ENCODE measurements around the gene MET.
"Not testable (repeated sequence)": the region's sequence is repeated elsewhere in the genome, so short reads cannot be mapped to it uniquely, and the experiment has no call there.

Gene MET

GRCh38 chr7:116752305-116753074 is 80.5 kb downstream of the MET start:
- no peak for DNase-seq (ENCODE audit: low read depth)

DNA sequence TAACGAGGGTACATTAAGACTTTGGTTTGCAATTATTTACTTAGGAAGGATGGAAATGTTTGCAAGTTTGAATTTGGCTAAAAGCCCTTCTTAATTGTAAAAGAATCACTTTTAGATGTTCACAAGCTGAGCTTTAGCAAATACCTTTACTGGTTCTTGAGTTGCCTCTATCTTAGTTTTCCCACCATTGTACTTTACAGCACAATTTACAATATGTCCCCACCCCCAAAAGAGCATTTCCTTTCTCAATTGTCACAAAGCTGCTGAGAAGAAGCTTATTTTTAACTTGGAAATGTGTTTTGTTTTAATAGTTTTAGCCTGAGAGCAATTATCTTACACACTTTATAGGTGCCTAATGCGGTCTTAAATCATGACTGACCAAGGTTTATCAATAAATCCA is 81.1 kb downstream of the MET start:
- DNase-seq (ENCODE audit: low read depth): no peak

DNA sequence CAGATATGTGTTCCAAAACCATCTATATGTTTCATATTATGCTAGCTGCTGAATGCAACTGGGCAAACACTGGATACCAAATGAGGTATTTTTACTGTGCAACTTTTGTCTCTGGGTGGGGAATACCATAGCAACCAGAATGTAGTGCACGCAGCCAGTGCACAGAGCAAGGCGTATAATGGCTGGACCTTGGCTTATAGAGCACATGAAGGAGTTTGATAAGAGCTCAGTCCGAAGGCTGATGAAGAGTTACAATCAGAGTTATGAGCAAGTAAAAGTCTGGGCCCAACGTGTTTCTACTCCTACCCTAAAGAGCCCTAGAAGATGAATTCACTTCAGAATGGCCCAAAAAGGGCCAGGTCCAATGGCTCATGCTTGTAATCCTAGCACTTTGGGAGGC is 82.2 kb downstream of the MET start:
- DNase-seq (ENCODE audit: low read depth): no peak

DNA sequence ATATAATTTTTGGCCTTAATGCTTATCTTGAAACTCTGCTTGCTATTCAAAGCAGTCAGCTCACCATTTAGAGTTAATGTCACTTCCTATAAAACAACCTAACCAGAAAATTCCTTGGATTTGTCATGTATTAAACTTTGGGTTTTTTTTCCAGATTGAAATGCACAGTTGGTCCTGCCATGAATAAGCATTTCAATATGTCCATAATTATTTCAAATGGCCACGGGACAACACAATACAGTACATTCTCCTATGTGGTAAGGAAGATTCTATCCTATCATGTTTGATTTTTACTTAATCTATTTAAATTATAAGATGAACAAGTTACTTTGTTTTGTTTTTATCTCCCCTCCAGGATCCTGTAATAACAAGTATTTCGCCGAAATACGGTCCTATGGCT is 85.3 kb downstream of the MET start:
- no peak for DNase-seq (ENCODE audit: low read depth)

DNA sequence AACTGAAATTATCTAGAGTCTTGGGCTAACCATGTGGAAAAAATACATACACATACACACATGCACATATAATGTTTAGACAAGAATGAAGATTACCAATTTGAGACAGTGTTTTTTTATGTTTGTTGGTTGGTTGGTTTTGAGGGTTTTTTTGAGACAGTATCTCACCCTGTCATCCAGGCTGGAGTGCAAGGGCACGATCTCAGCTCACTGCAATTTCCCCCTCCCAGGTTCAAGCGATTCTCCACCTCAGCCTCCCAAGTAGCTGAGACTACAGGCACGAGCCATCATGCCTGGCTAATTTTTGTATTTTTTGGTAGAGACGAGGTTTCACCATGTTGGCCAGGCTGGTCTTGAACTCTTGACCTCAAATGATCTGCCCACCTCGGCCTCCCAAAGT is 87.6 kb downstream of the MET start:
- not testable (repeated sequence) for DNase-seq (ENCODE audit: low read depth)

DNA sequence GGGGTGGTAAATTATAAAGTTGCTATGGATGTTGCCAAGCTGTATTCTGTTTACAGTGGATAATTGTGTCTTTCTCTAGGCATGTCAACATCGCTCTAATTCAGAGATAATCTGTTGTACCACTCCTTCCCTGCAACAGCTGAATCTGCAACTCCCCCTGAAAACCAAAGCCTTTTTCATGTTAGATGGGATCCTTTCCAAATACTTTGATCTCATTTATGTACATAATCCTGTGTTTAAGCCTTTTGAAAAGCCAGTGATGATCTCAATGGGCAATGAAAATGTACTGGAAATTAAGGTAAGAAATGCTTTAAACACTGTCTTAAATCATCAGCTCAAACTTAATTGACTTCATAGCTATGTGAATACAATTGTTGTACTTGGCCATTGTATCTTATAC is 91.0 kb downstream of the MET start:
- no peak for DNase-seq (ENCODE audit: low read depth)

GRCh38 chr7:116763647-116764046 is 91.7 kb downstream of the MET start:
- DNase-seq (ENCODE audit: low read depth): no peak

DNA sequence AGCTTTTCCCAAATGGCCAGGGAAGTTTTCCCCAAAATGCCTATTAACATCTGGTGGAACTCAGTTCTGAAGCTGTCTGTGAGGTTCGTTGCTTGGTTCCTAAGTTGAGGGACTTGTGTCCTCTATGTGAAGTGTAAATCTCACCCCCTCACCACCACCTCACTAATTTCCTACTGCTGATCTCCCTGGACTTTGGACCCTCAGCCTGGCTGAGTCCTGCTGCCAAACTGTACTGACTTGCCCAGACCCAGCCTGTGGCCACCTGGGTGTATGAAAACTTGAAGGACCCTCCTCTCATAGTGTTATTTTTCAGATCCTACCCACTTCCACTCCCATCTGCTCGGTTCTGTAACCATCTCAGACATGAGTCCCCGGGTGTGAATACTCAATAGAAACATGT is 94.9 kb downstream of the MET start:
- DNase-seq (ENCODE audit: low read depth): no peak

DNA sequence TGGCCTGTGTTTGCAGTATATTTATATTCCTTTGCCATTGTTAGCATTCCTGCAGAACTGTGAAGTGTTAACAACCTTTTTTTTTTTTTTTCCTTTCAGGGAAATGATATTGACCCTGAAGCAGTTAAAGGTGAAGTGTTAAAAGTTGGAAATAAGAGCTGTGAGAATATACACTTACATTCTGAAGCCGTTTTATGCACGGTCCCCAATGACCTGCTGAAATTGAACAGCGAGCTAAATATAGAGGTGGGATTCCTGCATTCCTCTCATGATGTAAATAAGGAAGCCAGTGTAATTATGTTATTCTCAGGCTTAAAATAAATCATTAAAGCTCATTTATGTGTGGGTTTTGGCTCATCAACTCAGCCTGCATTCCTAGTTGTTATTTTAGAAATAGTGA is 97.5 kb downstream of the MET start:
- DNase-seq (ENCODE audit: low read depth): no peak

DNA sequence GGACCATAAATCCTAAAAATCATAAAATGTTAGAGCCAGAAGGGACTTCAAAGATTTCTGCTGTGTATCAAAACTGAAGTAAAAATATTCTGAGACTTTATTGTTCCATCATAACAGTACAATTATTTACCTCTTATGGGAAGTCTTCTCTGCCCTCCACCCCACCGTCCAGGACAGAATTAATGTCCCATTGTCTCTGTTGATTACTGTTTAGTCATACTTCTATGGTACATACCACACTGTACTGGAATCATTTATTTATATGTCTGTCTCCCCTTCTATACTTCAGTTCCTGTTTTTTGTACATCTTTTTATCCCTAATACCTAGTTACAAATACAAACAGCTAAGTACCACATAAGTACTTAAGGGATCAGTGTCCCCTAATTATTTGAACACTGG is 98.9 kb downstream of the MET start:
- no peak for DNase-seq (ENCODE audit: low read depth)

DNA sequence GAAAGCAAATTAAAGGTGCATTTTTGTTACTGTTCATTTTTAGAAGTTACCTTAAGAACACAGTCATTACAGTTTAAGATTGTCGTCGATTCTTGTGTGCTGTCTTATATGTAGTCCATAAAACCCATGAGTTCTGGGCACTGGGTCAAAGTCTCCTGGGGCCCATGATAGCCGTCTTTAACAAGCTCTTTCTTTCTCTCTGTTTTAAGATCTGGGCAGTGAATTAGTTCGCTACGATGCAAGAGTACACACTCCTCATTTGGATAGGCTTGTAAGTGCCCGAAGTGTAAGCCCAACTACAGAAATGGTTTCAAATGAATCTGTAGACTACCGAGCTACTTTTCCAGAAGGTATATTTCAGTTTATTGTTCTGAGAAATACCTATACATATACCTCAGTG is 99.6 kb downstream of the MET start:
- DNase-seq (ENCODE audit: low read depth): no peak

GRCh38 chr7:116772423-116772863 is 100.4 kb downstream of the MET start:
- DNase-seq (ENCODE audit: low read depth): no peak

GRCh38 chr7:116772926-116773749 is 101.1 kb downstream of the MET start:
- DNase-seq (ENCODE audit: low read depth): no peak

GRCh38 chr7:116776046-116776445 is 104.0 kb downstream of the MET start:
- no peak for DNase-seq (ENCODE audit: low read depth)

DNA sequence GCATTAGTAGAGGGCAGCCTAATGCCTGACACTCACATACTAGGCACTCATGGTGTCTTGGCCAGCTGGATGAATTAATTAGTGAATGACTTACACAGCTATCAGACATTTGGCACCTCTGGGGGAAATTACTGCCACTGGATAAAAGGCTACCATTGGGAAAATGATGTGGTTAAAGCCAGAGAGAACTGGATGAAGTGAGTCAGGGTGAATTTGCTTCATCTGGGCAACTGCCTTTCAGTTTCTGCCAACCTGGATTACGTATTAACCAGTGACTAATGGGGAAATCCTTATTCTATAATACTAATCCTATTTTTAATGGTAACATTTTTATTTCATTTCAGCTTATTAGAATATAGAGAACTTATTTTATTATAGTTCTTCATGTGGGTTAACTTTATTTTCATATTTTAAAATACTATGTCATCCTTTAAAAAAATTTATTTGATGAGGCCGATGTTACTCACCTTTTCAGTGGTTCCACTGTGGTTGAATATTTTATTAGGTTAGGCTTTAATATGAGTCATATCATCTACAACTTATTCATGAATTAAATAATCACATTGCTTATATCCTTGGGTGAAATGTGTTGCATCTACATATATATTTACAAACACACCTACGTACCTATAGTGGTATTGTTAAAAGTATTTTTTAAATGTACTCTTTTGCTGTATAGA is 104.8 kb downstream of the MET start:
- no peak for DNase-seq (ENCODE audit: low read depth)

DNA sequence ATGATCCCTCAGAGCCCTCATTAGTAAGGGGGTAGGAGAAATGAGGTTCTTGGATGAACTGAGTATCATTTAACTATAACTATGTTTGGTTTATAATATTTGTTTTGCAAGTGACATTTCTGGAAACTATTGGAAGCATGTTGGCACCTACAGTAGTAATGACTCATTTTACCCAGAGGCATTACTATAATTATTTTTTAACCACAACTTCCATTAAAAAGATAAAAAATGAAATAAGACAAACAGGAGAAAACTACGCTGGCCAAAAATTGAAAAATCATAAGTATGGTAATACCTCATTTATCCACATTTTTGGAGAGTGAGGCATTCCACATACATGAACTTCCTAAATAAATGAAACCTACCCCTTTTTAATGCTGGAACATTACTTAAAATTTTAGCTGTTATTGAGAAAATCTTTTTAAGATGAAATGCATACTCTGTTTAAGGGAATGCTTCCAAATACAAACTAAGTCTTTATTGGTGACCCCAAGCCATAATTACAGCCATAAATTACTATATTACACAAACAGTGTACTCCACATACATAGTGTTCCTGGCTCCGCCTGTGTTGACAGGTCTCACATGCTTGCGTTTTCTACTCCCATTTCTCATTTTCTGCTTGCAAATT is 105.8 kb downstream of the MET start:
- DNase-seq (ENCODE audit: low read depth): no peak

GRCh38 chr7:116779216-116779615 is 107.2 kb downstream of the MET start:
- DNase-seq (ENCODE audit: low read depth): no peak

DNA sequence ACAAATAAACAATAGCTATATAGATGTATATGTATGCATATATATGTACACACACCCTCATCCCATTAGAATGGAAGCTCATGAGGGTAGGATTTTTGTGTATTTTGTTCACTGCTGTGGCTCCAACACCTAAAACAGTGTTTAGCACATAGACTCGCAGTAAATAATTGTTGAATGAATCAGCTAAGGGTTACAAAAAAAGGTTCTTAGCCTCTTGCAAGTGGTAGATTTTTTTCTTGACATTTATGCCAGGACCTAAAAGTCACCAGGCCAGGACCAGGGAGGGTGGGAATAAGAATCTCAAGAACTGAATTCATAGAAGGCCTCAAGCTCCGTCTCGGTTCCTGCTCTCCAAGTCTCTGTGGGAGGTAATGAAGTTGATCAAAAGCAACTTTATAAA is 107.9 kb downstream of the MET start:
- DNase-seq (ENCODE audit: low read depth): no peak

GRCh38 chr7:116780521-116780920 is 108.5 kb downstream of the MET start:
- no peak for DNase-seq (ENCODE audit: low read depth)

DNA sequence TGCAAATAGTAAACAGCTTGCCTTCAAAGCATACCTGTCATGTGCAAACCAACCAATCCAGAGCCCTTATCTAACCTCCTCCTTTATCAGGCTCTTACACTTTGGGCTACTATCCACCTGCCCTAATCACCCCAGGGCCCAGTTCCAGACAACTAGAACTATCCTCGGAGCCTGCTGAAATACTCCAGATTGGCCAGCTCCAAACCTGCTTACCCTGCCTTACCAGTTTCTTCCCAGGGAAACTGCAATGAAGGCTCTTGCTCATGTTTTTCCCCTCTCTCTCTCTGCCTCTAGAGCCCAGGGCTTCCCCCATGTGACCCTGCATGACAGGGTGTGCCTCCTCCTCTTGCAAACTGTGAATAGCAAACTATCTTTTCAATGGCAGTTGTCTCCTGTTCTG is 109.0 kb downstream of the MET start:
- DNase-seq (ENCODE audit: low read depth): no peak

DNA sequence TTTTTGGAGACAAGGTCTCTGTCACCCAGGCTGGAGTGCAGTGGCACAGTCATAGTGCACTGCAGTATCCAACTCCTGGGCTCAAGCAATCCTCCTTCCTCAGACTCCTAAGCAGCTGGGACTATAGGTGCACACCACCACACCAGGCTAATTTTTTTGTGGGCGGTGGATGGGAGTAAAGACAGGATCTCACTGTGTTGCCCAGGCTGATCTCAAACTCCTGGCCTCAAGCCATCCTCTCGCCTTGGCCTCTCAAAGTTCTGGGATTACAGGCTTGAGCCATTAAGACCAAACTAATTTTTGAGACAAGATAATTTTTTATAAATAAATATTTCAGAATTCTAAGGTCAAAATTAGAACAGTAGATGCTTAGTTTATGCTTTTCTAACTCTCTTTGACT is 109.6 kb downstream of the MET start:
- no peak for DNase-seq (ENCODE audit: low read depth)

GRCh38 chr7:116782177-116782711 is 110.2 kb downstream of the MET start:
- DNase-seq (ENCODE audit: low read depth): no peak
